ENCODE results near the gene TLR6. TPM values are rescaled to one million over a fixed set of nuclear protein-coding genes. Genes with fewer than 3 reads are reported as not detected.
"Not testable (repeated sequence)": the region's sequence is repeated elsewhere in the genome, so short reads cannot be mapped to it uniquely, and the experiment has no call there.

TLR6 gene
- total RNA-seq, 1 donor from 2014 or later, result 2.6 TPM

- peaks cover 9% of the 10 kb centered on the region for H3K9me3 Mint-ChIP-seq (ENCODE audit: low read depth)
- TF ChIP-seq CTCF (IDR thresholded peaks at IDR 0.05), result no peak
- H3K27ac Mint-ChIP-seq (ENCODE audit: unreplicated experiment), result no peak overlapping the region
- H3K4me3 Mint-ChIP-seq (ENCODE audit: unreplicated experiment), result no peak overlapping the region
- no peak for DNase-seq (ENCODE audit: low spot score)
- no peaks in the 10 kb centered on the region for H3K27me3 Mint-ChIP-seq (ENCODE audit: low read depth)
- H3K36me3 Mint-ChIP-seq (ENCODE audit: low read depth), result no peaks in the 10 kb centered on the region
- H3K4me1 Mint-ChIP-seq (ENCODE audit: low read depth), result peaks cover 8% of the 10 kb centered on the region
Observed at GRCh38 chr4:38814386-38814785, 42.2 kb downstream of the TLR6 start.

- TF ChIP-seq CTCF (IDR thresholded peaks at IDR 0.05), result no peak
- no peaks in the 10 kb centered on the region for H3K36me3 Mint-ChIP-seq (ENCODE audit: low read depth)
- H3K27ac Mint-ChIP-seq (ENCODE audit: unreplicated experiment), result no peak overlapping the region
- DNase-seq (ENCODE audit: low spot score), result no peak
- peaks cover 9% of the 10 kb centered on the region for H3K9me3 Mint-ChIP-seq (ENCODE audit: low read depth)
- peaks cover 1% of the 10 kb centered on the region for H3K4me1 Mint-ChIP-seq (ENCODE audit: low read depth)
- H3K27me3 Mint-ChIP-seq (ENCODE audit: low read depth), result no peaks in the 10 kb centered on the region
- H3K4me3 Mint-ChIP-seq (ENCODE audit: unreplicated experiment), result no peak overlapping the region
Observed at GRCh38 chr4:38811297-38811696, 45.3 kb downstream of the TLR6 start.

- H3K27ac Mint-ChIP-seq (ENCODE audit: unreplicated experiment); H3K27me3 Mint-ChIP-seq (ENCODE audit: low read depth); DNase-seq (ENCODE audit: low spot score); H3K36me3 Mint-ChIP-seq (ENCODE audit: low read depth); H3K9me3 Mint-ChIP-seq (ENCODE audit: low read depth); H3K4me3 Mint-ChIP-seq (ENCODE audit: unreplicated experiment): not testable (repeated sequence)
- peaks cover 21% of the 10 kb centered on the region for H3K4me1 Mint-ChIP-seq (ENCODE audit: low read depth)
Observed at GRCh38 chr4:38807462-38807861, 49.2 kb downstream of the TLR6 start.

GRCh38 chr4:38806251-38806650, 50.4 kb downstream of the TLR6 start:
- not testable (repeated sequence) for H3K4me3 Mint-ChIP-seq (ENCODE audit: unreplicated experiment); H3K27ac Mint-ChIP-seq (ENCODE audit: unreplicated experiment); H3K27me3 Mint-ChIP-seq (ENCODE audit: low read depth); DNase-seq (ENCODE audit: low spot score); H3K36me3 Mint-ChIP-seq (ENCODE audit: low read depth); H3K9me3 Mint-ChIP-seq (ENCODE audit: low read depth)
- H3K4me1 Mint-ChIP-seq (ENCODE audit: low read depth), result peaks cover 21% of the 10 kb centered on the region

GRCh38 chr4:38805530-38806145, 51.0 kb downstream of the TLR6 start:
- H3K4me3 Mint-ChIP-seq (ENCODE audit: unreplicated experiment), result no peak overlapping the region
- H3K4me1 Mint-ChIP-seq (ENCODE audit: low read depth), result peaks cover 21% of the 10 kb centered on the region
- H3K27ac Mint-ChIP-seq (ENCODE audit: unreplicated experiment), result peak overlapping the region; percentile 30
- H3K27me3 Mint-ChIP-seq (ENCODE audit: low read depth), result no peaks in the 10 kb centered on the region
- no peak for DNase-seq (ENCODE audit: low spot score)
- TF ChIP-seq CTCF (IDR thresholded peaks at IDR 0.05), result no peak
- H3K9me3 Mint-ChIP-seq (ENCODE audit: low read depth), result peaks cover 3% of the 10 kb centered on the region
- H3K36me3 Mint-ChIP-seq (ENCODE audit: low read depth), result no peaks in the 10 kb centered on the region

GRCh38 chr4:38804654-38805295, 51.8 kb downstream of the TLR6 start, which contains the start of gene TLR1:
TSS of gene TLR1 (minus strand) at chr4:38804791. CDS start at chr4:38798831, 5,960 bp downstream.
- no peak within 1 kb of the TSS for H3K4me3 Mint-ChIP-seq (ENCODE audit: unreplicated experiment)

More at GRCh38 chr4:38804654-38805295, 51.8 kb downstream of the TLR6 start, which contains the start of gene TLR1:
- Mint-ChIP-seq H3K9me3 (ENCODE audit: low read depth) (peaks cover 3% of the 10 kb centered on the region), H3K27me3 (ENCODE audit: low read depth) (no peaks in the 10 kb centered on the region), H3K4me1 (ENCODE audit: low read depth) (peaks cover 21% of the 10 kb centered on the region), H3K27ac (ENCODE audit: unreplicated experiment) (peak within 1 kb of the TSS; percentile 33), H3K36me3 (ENCODE audit: low read depth) (no peaks in the 10 kb centered on the region)
- no peak for DNase-seq (ENCODE audit: low spot score)
- TF ChIP-seq CTCF (IDR thresholded peaks at IDR 0.05), result peak; percentile 83
